Esophagus (tissue), 2 donors: ENCODE results near the gene OCA2. TPM values are rescaled to one million over a fixed set of nuclear protein-coding genes. Genes with fewer than 3 reads are reported as not detected.

ENCODE experiments used
- H3K27ac ChIP-seq, 2 donors: one replicate each; pipeline ENCODE4 v1.5.1; 2013; ENCODE audit warnings: low read depth in 2 of 2, mild to moderate bottlenecking in 2 of 2, inconsistent platforms in 1 of 2, low read length in 1 of 2, moderate library complexity in 1 of 2
- H3K27me3 ChIP-seq, 2 donors: one replicate each; pipeline ENCODE4 v1.6.1; 2013; ENCODE audit warnings: low read length in 2 of 2, control low read depth in 1 of 2, mild to moderate bottlenecking in 1 of 2; ENCODE audit not compliant: insufficient read depth in 2 of 2, control insufficient read depth in 1 of 2
- H3K36me3 ChIP-seq, 2 donors: one replicate each; pipeline ENCODE4 v1.6.1; 2013; ENCODE audit warnings: low read length in 1 of 2; ENCODE audit not compliant: control insufficient read depth in 2 of 2, insufficient read depth in 2 of 2
- H3K4me1 ChIP-seq, 2 donors: one replicate each; pipeline ENCODE4 v1.6.1; 2013; ENCODE audit warnings: low read length in 1 of 2; ENCODE audit not compliant: control insufficient read depth in 2 of 2, insufficient read depth in 2 of 2
- H3K4me3 ChIP-seq, 2 donors: one replicate each; pipeline ENCODE4 v1.5.1; 2013; ENCODE audit warnings: low read length in 2 of 2, mild to moderate bottlenecking in 2 of 2, low read depth in 1 of 2, moderate library complexity in 1 of 2
- H3K9me3 ChIP-seq, 2 donors: one replicate each; pipeline ENCODE4 v1.6.1; 2013; ENCODE audit warnings: mild to moderate bottlenecking in 2 of 2, low read depth in 1 of 2, low read length in 1 of 2, moderate library complexity in 1 of 2; ENCODE audit not compliant: control insufficient read depth in 2 of 2, insufficient read depth in 1 of 2
- WGBS, 2 donors: extraction: QIAGEN DNeasy Blood & Tissue Kit; methylation state at CpG; one replicate each; pipeline ENCODE4 v1.1.7; 2013; 5-methylcytosine and 5-hydroxymethylcytosine counted together
- polyA plus RNA-seq, 2 donors: library from polyadenylated mRNA; stranded (reverse); fragments of 200-250 nt; gene quantifications; one replicate each; pipeline ENCODE4 v1.2.3, GENCODE V29; 2013
- donor health status: healthy with polysubstance abuse.
- donor health status: Bipolar disorder and iron deficiency.

Gene OCA2
- polyA plus RNA-seq, 2 donors, result 1.1 to 1.2 TPM

DNA sequence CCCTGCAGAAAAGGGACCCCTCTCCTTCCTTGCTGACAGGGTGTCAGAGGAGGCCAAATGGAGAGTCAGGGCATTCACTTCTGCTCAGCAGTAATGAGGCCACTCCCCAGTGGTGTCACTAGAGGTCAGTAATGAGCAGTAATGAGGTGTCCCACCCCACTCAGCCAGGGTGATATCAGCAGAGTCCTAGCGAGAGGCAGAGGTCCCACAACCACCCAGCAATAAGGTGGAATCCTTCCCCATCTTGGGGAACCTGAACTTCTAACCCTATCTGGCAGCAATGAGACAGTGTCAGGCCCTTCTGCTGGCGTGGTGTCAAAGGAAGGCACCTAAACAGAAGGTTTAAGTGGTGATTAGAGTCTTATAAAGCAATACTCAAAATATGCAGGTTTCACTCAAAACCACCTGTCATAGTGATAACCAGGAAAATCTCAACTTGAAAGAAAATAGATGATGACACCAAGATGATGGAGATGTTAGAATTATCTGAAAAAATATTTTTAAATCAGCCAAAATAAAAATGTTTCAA lies 12.9 kb downstream of the OCA2 start:
- no peaks in the 10 kb centered on the region for H3K27me3 ChIP-seq
- no peak overlapping the region for H3K27ac ChIP-seq
- no peaks in the 10 kb centered on the region for H3K36me3 ChIP-seq
- peaks cover 0 to 3% of the 10 kb centered on the region in 2 donors for H3K4me1 ChIP-seq
- H3K4me3 ChIP-seq, result no peak overlapping the region
- H3K9me3 ChIP-seq, result peaks cover 2 to 6% of the 10 kb centered on the region in 2 donors
- WGBS, 2 donors, result 21 to 32% methylated on average over 2 of the region's 2 CpGs

DNA sequence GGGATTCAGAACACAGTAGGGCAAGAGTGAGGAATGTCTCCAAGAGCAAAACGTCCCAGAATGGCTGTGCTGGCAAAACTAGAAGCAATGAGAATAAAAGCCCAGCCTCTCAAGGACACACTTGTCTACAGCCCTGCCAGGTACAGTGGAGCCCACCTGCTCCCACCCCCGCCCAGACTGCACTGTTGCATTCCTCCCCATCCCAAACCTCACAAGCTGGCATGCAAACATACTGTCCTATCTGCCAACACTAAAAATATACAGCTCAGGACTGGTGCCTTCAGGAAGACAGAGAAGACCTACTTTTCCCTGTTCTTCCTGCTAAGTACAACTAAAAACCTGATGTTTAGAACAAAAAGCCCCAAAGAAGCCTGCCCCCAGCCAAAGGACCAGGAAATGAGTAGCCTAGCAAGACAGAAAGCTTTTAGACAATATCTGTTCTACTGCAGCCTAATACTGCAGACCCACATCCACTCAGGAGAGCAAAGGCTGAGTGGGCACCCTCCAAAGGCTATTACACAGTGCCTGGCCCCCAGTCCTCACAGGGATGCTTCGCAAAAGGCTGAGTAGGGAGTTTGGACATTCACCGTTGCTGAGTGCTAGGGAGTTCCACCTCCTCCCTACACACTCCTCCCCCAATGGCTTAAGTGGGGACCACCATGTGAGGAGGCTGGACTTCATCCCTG lies 13.5 kb downstream of the OCA2 start:
- WGBS, 2 donors, result 76 to 87% methylated on average over 4 of the region's 4 CpGs
- Histone ChIP-seq H3K36me3 (no peaks in the 10 kb centered on the region), H3K4me3 (no peak overlapping the region), H3K27ac (no peak overlapping the region), H3K4me1 (peaks cover 0 to 3% of the 10 kb centered on the region in 2 donors), H3K27me3 (no peaks in the 10 kb centered on the region), H3K9me3 (peaks cover 2 to 6% of the 10 kb centered on the region in 2 donors)

DNA sequence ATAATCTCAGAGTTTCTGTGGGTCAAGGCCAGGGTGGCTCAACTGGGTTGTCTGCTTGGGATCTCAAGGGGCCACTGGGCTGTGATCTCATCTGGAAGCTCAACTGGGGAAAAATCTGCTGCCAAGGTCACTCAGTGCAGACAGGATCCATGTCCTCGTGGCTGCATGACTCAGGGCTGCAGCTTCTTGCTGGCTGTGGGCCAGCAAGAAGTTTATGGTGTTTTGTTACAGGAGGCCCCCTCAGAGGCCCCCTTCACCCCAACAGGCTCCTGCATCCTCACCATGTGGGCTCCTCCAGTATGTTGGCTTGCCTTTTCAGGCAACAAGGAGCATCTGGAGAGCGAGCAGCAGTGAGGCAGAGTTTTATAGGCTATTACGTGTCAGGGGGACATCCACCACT lies 14.6 kb downstream of the OCA2 start:
- Histone ChIP-seq H3K4me3 (no peak overlapping the region), H3K4me1 (peaks cover 0 to 3% of the 10 kb centered on the region in 2 donors), H3K27ac (no peak overlapping the region), H3K27me3 (no peaks in the 10 kb centered on the region), H3K36me3 (peaks cover 0 to 2% of the 10 kb centered on the region in 2 donors), H3K9me3 (peaks cover 2 to 6% of the 10 kb centered on the region in 2 donors)
- whole genome bisulfite sequencing, 2 donors, result 66 to 73% methylated on average over 3 of the region's 3 CpGs

DNA sequence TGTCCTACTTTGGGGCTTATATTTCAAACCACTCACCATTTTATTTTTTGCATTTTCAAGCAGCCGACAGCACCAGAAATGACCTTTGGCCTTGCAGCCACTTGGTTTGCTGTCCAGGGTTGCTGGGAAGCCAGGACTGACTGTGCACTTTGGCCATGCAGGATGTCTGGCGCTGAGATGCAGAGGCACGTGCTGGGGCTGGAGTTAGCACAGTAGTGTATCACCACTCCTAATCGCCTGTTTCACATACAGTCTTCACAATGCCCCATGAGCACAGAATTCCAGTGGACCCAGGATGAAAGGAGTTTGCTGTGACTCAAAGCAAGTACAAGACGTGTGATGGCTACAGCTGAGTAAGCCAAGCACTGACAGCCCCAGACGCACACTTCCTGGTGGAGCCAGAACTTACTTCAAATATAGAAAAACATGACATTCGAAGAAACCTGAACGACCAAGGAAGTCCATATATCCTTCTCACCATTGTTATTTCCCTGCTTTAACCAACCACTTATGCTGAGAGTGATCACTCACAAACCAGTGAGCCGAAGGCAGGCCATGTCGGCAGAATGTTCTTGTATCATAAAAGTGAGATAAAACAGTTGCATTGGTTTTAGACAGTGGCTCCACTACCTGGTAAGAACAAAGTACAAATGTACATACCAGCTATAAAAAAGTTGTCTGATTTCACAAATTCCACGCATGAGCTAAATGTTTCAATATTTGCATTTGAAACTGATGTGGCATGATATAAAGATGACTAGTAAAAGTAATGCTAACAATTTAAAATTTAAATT lies 16.0 kb downstream of the OCA2 start:
- WGBS, 2 donors, result 69 to 72% methylated on average over 11 of the region's 11 CpGs

DNA sequence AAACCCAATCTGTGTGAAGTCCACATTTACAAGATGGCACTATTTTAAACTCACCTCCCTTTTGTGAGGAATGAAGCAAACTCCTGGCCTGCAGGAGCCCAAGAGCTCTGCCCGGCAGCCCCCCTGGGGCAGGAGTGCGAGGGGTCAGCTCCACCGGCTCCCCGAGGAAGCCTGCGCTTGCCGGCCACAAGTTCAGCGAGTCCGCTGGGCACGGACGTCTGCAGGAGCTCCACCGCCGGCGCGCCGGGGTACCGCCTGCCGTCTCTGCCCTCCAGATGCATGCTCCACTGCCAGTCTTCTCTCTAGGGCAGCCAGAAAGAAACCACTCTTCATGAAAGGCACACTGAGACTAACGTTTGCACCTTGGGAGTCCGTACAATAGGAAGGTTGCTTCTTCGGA lies 17.5 kb downstream of the OCA2 start:
- H3K9me3 ChIP-seq, result peaks cover 2 to 6% of the 10 kb centered on the region in 2 donors
- H3K4me3 ChIP-seq, result no peak overlapping the region
- no peak overlapping the region for H3K27ac ChIP-seq
- H3K4me1 ChIP-seq, result peaks cover 0 to 3% of the 10 kb centered on the region in 2 donors
- H3K27me3 ChIP-seq, result no peaks in the 10 kb centered on the region
- WGBS, 2 donors, result 96 to 97% methylated on average over 20 of the region's 20 CpGs
- peaks cover 0 to 2% of the 10 kb centered on the region in 2 donors for H3K36me3 ChIP-seq

More for the DNA sequence above, 16.0 kb downstream of the OCA2 start:
- Histone ChIP-seq H3K4me1 (peaks cover 0 to 3% of the 10 kb centered on the region in 2 donors), H3K4me3 (no peak overlapping the region), H3K27ac (no peak overlapping the region), H3K9me3 (peaks cover 2 to 6% of the 10 kb centered on the region in 2 donors), H3K36me3 (peaks cover 0 to 2% of the 10 kb centered on the region in 2 donors), H3K27me3 (no peaks in the 10 kb centered on the region)

DNA sequence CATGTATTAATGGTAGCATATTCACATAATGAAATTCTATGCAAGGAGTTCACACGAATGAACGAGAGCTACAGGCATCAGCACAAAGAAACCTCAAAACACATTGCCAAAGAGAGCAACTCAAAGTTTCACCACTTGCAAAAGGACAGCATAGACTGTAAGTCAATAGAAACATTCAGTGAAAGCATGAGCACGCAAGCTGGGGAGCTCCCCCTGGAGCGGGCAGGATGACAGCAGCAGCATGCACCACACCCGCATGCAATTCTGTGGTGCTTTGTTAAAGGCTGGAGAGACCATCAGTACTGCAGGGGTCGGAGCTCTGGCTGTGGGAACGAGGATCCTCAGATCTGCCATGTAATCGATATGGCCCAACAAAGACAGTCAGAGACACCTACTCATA lies 18.7 kb downstream of the OCA2 start:
- peaks cover 0 to 3% of the 10 kb centered on the region in 2 donors for H3K4me1 ChIP-seq
- 69 to 71% methylated on average over 8 of the region's 8 CpGs for whole genome bisulfite sequencing, 2 donors
- H3K9me3 ChIP-seq, result peaks cover 2 to 6% of the 10 kb centered on the region in 2 donors

DNA sequence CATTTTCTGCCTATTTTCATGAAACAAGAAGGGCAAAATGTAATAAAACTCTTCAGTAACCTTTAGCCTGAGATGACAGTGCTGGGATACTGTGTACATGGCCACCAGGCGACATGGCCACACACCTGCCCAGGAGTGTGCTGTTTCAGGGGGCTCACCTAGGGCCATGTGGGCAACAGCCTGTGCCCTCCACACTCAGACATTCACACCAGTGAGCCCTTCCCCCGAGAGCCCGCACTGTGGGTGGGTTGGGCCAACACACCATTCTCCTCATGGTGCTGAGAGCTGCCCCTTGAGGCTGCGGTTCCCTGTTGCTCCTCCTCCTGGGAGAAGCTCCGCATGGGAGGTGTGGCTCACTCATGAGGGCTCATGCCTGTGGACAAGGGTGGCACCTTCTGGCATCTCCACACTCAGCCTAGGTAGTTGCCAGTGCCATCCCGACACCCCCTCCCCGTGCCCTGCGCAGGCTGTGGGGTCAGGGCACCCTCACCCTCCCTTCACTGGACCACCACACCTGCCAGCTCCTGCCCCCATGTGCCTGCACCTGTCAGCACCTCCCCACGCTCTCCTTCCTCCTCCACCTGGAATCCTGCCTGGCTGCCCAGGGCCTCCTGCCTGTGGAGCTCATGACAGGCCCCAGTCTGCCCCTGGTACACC lies 19.7 kb downstream of the OCA2 start:
- peaks cover under 1 to 6% of the 10 kb centered on the region in 2 donors for H3K9me3 ChIP-seq
- 88 to 91% methylated on average over 9 of the region's 9 CpGs for whole genome bisulfite sequencing, 2 donors
- no peak overlapping the region for H3K4me3 ChIP-seq
- peaks cover 0 to 3% of the 10 kb centered on the region in 2 donors for H3K4me1 ChIP-seq
- no peak overlapping the region for H3K27ac ChIP-seq
- peaks cover 0 to 2% of the 10 kb centered on the region in 2 donors for H3K36me3 ChIP-seq
- H3K27me3 ChIP-seq, result no peaks in the 10 kb centered on the region

More for the DNA sequence above, 18.7 kb downstream of the OCA2 start:
- no peak overlapping the region for H3K4me3 ChIP-seq
- peaks cover 0 to 2% of the 10 kb centered on the region in 2 donors for H3K36me3 ChIP-seq
- no peaks in the 10 kb centered on the region for H3K27me3 ChIP-seq
- no peak overlapping the region for H3K27ac ChIP-seq

DNA sequence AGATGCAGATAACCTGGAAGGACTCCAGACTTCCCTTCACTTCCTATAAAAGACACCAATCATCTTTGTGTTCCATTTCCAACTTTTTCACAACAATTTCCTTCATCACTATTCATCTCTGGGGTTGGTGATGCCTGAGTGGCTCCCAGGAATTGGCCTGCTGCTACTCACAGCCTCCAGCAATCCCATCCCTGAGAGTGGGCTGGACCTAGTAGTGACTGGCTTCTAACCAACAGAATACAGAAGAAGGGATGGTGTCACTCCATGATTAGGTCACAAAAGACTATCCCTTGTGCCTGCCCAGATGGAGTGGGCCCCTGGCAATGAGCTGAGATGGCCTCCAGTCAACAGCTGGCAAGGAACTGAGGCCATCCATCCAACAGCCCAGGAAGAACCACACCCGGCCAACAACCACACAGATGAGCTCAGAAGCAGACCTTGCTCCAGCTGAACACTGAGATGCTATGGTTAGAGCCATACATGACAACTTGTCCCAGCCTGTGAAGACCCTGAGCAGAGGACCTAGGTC lies 20.9 kb downstream of the OCA2 start:
- peaks cover 0 to 3% of the 10 kb centered on the region in 2 donors for H3K9me3 ChIP-seq
- H3K36me3 ChIP-seq, result peaks cover 0 to 2% of the 10 kb centered on the region in 2 donors
- WGBS, 2 donors, result 71 to 73% methylated on average over 1 of the region's 1 CpG
- no peak overlapping the region for H3K4me3 ChIP-seq
- H3K27ac ChIP-seq, result no peak overlapping the region
- no peaks in the 10 kb centered on the region for H3K4me1 ChIP-seq
- no peaks in the 10 kb centered on the region for H3K27me3 ChIP-seq

DNA sequence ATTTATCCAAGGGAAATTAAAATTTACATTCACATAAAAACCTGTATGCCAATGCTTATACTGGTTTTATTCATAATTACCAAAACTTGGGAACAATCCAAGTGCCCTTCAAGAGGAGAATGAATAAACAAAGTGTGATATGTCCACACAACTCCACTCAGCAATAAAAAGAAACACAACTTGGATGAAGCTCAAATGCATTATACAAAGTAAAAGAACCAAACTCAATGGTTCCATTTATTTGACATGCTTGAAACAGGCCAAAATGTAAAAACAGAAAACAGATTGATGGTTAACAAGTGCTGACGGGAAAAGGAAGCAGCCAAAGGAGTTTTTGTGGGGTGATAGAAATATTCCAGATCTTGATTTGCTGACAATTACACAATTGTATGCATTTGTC lies 23.5 kb downstream of the OCA2 start:
- WGBS, 2 donors, result 39 to 43% methylated on average over 1 of the region's 1 CpG
- H3K36me3 ChIP-seq, result peaks cover 0 to 2% of the 10 kb centered on the region in 2 donors
- H3K4me3 ChIP-seq, result no peak overlapping the region
- no peaks in the 10 kb centered on the region for H3K4me1 ChIP-seq
- H3K27me3 ChIP-seq, result no peaks in the 10 kb centered on the region
- no peak overlapping the region for H3K27ac ChIP-seq
- no peaks in the 10 kb centered on the region for H3K9me3 ChIP-seq
